Vagina (tissue), 2 donors: ENCODE results near the gene LAMB1.

Source experiments
- CTCF ChIP-seq, 3 experiments: fragments of 450-650 bp in 2 of 3; fragments of 200-600 bp in 1 of 3; sonication (generic) in 1 of 3; IDR thresholded peaks; one replicate each; pipeline ENCODE4 v1.5.1; 2017 to 2019; ENCODE audit warnings: antibody characterized with exemption in 3 of 3, mild to moderate bottlenecking in 2 of 3, moderate library complexity in 2 of 3
- POLR2A ChIP-seq, 2 donors: fragments of 450-650 bp; IDR thresholded peaks; one replicate each; pipeline ENCODE4 v1.6.1; 2017; ENCODE audit warnings: antibody characterized with exemption in 2 of 2, mild to moderate bottlenecking in 2 of 2, moderate library complexity in 2 of 2

GRCh38 chr7:107972941-107973376 lies 30.0 kb downstream of the LAMB1 start:
- TF ChIP-seq CTCF (IDR thresholded peaks at IDR 0.05), result no peak
- no peak for TF ChIP-seq POLR2A (IDR thresholded peaks at IDR 0.05)
